Mucosa of descending colon (tissue), 3 donors: Measurements from ENCODE around the gene FBN1. TPM values are rescaled to one million over a fixed set of nuclear protein-coding genes. Genes with fewer than 3 reads are reported as not detected.

Source experiments
- ATAC-seq: fragments of 200-7000 bp; cut with Tn5 transposase; one replicate; pipeline ENCODE4 v1.9.1; 2020; ENCODE audit warnings: mild to moderate bottlenecking, moderate library complexity
- DNase-seq, 3 donors: peaks; one replicate each; pipeline ENCODE4 v3.0.0-alpha.2; 2020
- H3K36me3 ChIP-seq: fragments of 200-600 bp; one replicate; pipeline ENCODE4 v1.8.0; 2021; ENCODE audit warnings: low read depth, mild to moderate bottlenecking
- H3K4me1 ChIP-seq: fragments of 200-600 bp; one replicate; pipeline ENCODE4 v1.8.0; 2021; ENCODE audit warnings: low read depth, mild to moderate bottlenecking
- H3K4me3 ChIP-seq: fragments of 200-600 bp; one replicate; pipeline ENCODE4 v1.8.0; 2021; ENCODE audit warnings: mild to moderate bottlenecking
- H3K9me3 ChIP-seq: fragments of 200-600 bp; one replicate; pipeline ENCODE4 v1.8.0; 2021; ENCODE audit warnings: mild to moderate bottlenecking
- CTCF ChIP-seq: fragments of 200-600 bp; IDR thresholded peaks from one replicate; pipeline ENCODE4 v1.8.0; 2022; ENCODE audit warnings: antibody characterized with exemption, mild to moderate bottlenecking
- intact Hi-C, 2 donors: fragments of 100-400 bp; cut with DNase I in 1 of 2; cut with micrococcal nuclease in 1 of 2; formaldehyde crosslinking; loops; one replicate each; pipeline versions ENCODE4 v1.11.0 to v1.11.1; 2022; cut with DNase I, micrococcal nuclease
- total RNA-seq, 3 donors: library from RNA; stranded (reverse); fragmentation: NEBNext Ultra II Directional in 2 of 3; extraction: Animal tissue kit (Norgen Biotek cat#: 25700) in 2 of 3; gene quantifications; one replicate each; pipeline versions ENCODE4 v1.2.1 to v1.2.4, GENCODE V29; 2021 to 2023
- donor health status: DM: no; HTN: no; CAD: no; lungs with moderate emphysema.
- donor health status: DM: no; HTN: no; CAD: no.
- donor health status: DM: no; HTN: yes; CAD: no.

FBN1 gene
- total RNA-seq, 3 donors from 2014 or later, result 9.3 to 47.9 (median 35.9) TPM

DNA sequence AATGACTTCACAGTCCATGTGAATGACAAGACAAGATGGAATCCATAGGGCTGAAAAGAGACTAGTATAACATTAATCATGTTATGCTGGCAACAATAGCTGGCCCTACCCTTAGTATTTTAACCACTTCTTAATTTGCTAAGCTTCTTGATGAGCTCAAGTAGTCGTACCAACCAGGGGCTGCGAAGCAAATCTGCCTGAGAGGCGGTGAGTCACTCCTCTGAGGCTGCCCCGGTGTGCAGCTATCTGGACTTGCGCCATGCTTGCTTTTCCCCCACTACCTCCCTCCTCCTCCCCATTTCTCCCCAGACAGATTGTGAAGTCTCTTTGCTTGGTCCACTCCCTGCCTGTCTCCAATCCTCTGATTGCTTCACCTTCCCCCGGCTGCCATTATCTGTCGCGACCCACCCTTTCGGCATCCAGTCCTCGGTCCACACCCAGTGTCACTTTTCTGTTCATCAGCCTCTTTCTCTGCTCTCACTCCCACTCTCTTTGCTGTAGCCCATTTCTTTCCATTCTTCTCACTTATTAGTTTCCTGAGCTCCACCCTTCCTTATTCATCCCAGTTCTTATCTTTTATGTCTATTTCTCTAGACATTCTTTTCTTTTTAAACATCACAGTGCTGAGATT, 271.6 kb downstream of the FBN1 start:
- no peak for TF ChIP-seq CTCF
- DNase-seq (no peak), ATAC-seq (no peak)
- no peaks in the 10 kb centered on the region for H3K4me1 ChIP-seq
- H3K36me3 ChIP-seq, result no peaks in the 10 kb centered on the region
- no peak overlapping the region for H3K4me3 ChIP-seq
- no peaks in the 10 kb centered on the region for H3K9me3 ChIP-seq
- intact Hi-C loops, result no loop called here

GRCh38 chr15:48371961-48372360, 273.5 kb downstream of the FBN1 start:
- no peaks in the 10 kb centered on the region for H3K36me3 ChIP-seq
- no peak for TF ChIP-seq CTCF
- H3K4me1 ChIP-seq, result no peaks in the 10 kb centered on the region
- DNase-seq (no peak), ATAC-seq (no peak)
- H3K9me3 ChIP-seq, result no peaks in the 10 kb centered on the region
- intact Hi-C loops, result no loop called here
- no peak overlapping the region for H3K4me3 ChIP-seq

GRCh38 chr15:48371550-48371949, 274.0 kb downstream of the FBN1 start:
- no peak overlapping the region for H3K4me3 ChIP-seq

DNA sequence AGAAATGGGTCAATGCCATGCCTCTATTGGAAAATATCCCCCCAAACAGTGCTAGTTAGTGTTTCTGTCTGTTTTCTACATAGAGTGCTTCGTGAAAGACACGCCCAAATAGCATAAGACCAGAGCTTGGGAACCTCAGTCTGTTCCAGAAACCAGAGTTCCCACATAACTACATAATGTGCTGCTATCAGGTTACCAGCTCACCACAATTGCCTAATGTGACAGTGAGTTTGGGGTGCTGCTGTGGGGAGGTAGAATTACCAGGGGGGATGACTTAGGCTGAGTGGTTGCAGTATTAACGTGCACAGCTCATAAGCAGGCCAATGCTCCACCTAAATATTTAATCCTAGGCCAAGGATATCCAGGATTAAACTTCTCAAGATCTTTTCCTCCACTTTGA, 275.0 kb downstream of the FBN1 start:
- Histone ChIP-seq H3K36me3 (no peaks in the 10 kb centered on the region), H3K9me3 (no peaks in the 10 kb centered on the region), H3K4me1 (no peaks in the 10 kb centered on the region), H3K4me3 (no peak overlapping the region)
- DNase-seq (no peak), ATAC-seq (no peak)
- intact Hi-C loops, result no loop called here
- TF ChIP-seq CTCF, result no peak

More at GRCh38 chr15:48371550-48371949, 274.0 kb downstream of the FBN1 start:
- H3K4me1 ChIP-seq, result no peaks in the 10 kb centered on the region
- intact Hi-C loops, result no loop called here
- DNase-seq, result no peak
- no peaks in the 10 kb centered on the region for H3K36me3 ChIP-seq
- no peak for ATAC-seq
- TF ChIP-seq CTCF, result no peak
- no peaks in the 10 kb centered on the region for H3K9me3 ChIP-seq

DNA sequence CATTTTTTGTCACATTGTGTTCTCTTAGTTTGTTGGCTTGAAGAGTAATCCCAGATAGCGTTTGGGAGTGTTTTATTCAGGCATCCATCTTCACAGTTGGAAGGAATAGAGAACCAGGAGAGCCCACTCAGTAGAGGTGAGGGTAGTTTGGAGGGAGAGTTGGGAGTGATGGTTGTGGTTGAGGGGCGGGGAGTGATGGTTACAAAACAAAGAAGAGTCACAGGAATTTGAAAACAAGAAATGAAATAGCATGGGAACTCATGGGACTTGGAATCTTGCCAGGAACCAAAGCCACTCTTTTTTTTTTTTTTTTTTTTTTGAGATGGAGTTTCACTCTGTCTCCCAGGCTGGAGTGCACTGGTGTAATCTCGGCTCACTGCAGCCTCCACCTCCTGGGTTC, 278.0 kb downstream of the FBN1 start:
- H3K9me3 ChIP-seq, result no peaks in the 10 kb centered on the region
- intact Hi-C loops, result no loop called here
- TF ChIP-seq CTCF, result no peak
- no peak overlapping the region for H3K4me3 ChIP-seq
- DNase-seq (no peak), ATAC-seq (no peak)
- no peaks in the 10 kb centered on the region for H3K36me3 ChIP-seq
- no peaks in the 10 kb centered on the region for H3K4me1 ChIP-seq
